NCI-H146 (cell line): ENCODE measurements around the gene METTL16.
A peak's percentile ranks its signal among the peaks of the same experiment; 100 is the strongest.

Experiments
- DNase-seq: peaks from one replicate; lab custom pipeline; 2025; lab: John Stamatoyannopoulos, UW

Gene METTL16

DNA sequence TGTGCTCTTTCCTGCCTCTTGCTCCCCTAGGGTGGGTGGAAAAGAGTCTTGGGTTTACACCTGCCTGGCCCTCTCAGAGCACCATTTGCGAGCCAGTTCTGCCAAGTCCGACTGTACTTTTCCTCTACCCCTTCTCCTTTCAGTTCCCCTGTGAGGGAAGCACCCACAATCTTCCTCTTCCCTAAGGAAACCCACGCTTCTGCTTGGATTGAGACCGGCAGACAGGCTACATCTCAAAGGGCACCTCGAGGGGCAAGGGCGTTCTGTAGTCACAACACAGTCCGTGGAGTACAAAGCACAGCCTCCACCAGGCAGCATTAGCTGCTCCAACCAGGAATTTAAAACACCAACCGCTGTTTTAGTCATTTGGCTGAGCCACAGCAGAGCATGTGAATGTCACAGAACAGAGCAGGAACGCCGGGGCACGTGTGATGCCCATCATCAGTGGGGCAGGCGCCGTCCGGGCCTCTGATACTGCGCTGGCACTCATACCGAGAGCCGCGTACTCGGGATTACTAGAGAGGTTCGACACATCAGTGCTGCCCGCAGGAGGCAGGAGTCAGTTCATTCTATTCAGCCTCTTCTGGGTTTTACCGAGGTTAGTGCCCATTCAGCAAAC lies 97.1 kb downstream of the METTL16 start:
- DNase-seq: no peak

DNA sequence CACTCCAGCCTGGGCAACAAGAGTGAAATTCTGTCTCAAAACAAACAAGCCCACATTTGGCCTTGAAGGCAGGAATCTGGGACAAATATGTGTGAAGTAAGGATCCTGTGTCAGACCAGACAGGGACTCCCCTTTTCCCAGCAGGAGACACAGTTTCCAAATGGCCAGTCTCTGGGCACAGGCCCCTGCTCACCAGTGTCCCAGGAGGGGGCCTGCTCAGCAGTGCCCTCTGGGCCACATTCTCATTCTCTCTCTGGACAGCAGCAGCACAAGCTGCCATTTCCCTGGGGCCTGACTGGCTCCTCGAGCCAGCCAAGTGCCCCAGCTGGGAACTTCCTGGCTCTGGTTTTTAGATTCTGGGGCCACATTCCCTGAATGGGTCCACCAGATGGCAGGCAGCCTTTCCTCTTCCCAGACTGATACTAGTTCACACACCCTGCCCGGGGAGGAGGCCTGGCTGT lies 99.1 kb downstream of the METTL16 start:
- DNase-seq: no peak

DNA sequence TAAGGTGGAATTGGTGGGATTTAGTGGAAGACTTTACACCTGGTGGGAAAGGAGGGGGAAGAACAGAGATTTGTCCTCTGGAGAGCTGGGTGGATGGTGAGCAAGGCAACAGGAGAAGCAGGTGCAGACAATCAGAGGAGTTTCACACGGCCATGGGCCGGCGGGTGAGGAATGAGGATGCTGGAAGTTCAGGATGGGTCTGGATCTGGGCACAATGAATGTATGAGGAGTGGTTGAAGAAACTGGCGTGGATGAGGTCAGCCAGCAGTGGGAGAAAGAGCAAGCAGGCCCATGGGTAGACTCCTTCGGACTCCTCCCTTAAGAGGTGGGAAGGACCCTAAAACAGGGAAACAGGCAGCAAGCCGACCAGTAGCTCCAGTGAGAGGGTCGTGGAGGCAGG lies 100.7 kb downstream of the METTL16 start:
- DNase-seq: no peak

DNA sequence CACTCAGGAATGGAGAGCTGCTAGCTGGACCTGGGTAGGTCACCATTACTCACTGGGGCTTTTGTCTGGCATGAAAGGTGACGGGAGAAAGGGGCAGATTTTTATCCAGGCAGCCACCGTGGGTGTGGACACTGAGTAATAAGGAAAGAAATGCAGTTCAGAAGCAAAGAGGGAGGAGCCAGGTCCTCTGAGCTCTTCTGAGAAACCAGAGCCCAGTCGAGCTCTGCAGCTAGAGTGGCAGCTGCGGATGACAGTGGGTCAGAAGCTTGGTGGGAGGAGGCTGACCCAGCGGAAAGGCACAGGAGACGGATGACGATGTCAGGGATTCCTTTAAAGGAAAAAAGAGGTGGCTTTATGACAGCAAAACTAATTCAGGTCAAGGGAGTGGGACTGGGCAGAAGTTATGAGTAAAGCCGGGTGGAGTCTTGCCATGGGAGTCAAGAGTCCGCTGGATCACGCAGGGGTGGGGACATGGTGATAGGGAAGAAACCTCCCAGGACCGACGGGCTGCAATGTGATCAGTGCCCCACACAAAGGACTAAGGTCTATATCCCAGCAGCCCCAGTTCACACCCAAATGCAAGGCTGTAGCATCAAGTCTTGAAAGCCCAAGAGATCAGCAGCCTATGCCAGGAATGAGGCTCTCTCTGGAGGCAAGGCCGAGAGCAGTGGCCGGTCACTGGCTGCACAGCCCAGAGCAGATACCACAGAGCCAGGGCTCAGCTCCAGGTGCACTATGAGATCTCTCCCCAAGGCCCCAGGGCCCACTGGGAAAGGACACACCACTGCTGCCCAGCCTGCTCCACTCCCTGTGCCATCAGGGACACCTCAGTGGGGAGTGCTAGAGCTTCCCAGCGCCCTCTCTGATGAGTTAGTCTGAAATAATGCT lies 104.5 kb downstream of the METTL16 start:
- no peak for DNase-seq

DNA sequence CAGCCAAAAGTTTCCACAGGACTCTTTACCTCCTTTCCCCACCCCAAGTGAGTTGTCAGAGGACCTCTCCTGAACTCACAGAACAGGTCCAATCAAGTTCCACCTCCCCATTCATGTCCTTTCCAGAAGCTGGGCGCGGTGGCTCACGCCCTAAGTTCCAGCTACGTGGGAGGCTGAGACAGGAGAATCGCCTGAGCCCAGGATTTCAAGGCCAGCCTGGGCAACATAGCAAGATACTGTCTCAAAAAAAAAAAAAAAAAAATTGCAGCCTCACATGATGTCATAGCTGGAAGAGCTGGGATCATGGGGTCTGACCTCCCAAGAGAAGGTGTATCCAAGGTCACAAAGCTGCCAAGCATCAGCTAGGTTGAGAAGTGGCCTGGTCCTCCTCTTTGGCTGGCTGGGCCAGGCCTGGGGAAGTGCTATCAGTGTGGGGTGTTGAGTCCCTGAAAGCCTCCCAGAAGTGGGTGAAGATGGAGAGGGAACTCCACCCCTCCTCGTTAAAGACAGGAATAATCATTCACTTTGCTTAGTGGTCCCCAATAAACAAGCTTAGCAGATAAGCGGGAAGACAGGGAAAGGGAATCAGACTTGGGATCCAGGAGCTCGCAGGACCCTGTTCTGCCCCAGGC lies 105.3 kb downstream of the METTL16 start:
- no peak for DNase-seq

DNA sequence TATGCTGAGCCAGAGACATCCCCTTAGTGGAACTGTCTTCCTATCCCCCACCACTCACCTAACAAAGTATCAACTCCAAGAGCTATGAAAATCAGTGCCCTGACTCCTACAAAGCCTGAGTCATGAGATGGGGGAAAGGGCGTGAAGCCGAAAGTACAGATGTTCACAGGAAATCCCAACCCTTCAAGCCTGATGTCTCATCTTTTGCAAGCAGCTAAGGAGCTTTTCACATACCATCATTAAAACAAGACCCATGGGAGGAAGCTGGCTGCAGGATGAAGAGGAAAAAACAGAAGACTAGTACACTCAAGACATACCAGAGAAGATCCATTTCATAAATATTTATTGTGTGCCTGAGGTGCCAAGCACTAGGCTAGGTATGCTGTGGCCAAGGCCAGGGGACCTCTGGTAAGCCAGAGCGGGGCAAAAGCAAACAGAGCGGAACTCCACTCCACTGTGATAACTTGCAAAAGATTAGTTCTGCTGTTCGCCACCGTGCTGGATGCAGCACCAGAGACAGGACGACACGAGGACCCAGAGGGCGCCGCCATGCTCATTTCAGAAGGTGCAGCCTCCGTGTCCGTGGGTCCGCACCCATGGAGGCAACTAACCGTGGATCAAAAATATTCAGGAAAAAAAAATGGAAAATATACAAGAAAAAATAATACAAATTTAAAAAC lies 106.3 kb downstream of the METTL16 start:
- DNase-seq: no peak

GRCh38 chr17:2403044-2403443 lies 108.6 kb downstream of the METTL16 start:
- DNase-seq: no peak

DNA sequence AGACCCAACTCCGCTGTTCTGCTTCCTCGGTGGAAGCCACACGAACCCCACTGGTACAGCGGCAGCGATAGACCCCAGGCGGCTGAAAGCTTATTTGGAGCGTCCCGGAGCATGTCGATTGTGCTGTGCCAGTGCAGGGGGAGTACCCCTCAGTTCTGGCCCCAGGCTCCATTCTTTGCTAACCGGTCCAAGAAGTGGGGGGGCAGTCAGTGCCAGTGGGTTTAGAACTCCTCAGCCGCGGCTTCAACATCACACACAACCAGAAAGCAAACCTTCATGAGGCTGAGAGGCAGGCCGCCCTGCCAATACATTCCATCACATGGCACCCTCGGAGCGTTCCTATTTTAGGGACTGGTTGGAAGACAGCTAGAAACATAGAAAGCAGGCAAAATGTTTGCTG lies 109.1 kb downstream of the METTL16 start:
- DNase-seq: no peak

GRCh38 chr17:2401426-2402221 lies 110.1 kb downstream of the METTL16 start:
- DNase-seq: peak; percentile 99

DNA sequence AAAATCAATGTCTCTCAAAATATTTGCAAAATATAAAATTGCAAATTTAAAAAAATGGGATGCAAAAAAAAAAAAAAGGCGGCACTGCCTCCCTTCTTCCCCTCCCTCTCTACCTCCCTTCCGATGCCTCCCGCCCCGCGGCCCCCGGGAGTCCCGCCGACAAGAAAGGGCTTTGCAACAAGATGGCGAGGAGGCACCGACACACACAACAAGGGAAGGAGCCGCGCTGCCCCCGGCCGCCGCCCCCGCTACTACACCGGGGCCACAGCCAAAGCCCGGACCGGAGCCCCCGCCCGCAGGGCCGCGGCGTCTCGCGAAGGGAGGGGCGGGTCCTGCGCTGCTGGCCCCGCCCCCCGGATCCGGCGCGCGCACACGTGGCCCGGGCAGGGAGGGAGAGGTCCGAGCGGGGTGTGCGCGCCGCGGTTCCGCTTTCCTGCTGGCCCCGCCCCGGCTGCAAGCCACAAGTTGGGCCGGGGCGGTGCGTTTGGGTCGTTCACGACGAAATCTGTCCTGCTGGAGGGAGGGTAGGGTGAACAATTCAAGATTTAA lies 110.7 kb downstream of the METTL16 start, which contains the start of gene MNT:
TSS of gene MNT (minus strand) at position 184 of the 549 bp plus-strand sequence. CDS start 348 bp downstream, outside the sequence.
- peak; percentile 93 for DNase-seq

- peak; percentile 66 for DNase-seq
Observed at GRCh38 chr17:2400474-2400866, 111.2 kb downstream of the METTL16 start.

DNA sequence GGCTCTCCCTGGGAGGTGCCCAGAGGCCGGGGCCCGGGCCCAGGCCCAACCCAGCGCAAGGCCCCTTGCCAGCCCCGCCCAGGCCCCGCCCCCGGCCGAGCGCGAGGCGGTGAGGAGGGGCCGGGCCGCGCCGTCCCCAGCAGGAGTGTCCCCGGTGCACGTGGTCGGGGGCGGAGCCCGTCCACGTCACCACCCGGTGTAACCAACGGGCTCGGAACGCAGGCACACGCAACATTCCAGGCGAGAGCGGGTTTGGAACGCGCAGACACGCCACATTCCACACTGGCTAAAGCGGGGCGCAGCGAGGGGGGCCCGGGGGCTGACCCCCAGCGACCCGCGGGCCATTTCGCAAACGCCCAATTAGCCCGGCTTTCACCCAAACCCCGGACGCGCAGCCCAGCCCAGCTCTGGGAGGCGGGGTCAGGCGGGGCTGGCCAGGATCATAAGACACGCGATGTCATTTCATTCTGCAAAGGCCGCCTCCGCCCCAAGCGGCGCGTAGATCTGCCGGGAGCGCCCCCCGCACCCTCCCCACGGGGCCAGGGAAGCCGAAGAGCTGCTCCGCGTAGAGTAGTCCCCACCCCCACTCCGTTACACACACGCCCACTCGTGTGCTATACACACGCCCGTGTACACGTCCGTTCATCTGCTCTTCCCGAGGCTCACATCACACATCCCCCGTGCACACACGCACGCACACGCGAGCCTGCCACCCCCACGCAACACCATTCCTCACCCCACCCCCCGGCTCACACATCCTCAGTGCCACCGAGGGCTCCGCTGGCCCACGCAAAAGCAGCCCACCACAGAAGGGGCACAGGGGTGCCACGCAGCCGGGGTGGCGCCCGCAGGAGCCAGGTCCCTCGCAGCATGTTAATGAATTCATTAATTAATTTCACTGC lies 111.9 kb downstream of the METTL16 start:
- DNase-seq: peak; percentile 96

DNA sequence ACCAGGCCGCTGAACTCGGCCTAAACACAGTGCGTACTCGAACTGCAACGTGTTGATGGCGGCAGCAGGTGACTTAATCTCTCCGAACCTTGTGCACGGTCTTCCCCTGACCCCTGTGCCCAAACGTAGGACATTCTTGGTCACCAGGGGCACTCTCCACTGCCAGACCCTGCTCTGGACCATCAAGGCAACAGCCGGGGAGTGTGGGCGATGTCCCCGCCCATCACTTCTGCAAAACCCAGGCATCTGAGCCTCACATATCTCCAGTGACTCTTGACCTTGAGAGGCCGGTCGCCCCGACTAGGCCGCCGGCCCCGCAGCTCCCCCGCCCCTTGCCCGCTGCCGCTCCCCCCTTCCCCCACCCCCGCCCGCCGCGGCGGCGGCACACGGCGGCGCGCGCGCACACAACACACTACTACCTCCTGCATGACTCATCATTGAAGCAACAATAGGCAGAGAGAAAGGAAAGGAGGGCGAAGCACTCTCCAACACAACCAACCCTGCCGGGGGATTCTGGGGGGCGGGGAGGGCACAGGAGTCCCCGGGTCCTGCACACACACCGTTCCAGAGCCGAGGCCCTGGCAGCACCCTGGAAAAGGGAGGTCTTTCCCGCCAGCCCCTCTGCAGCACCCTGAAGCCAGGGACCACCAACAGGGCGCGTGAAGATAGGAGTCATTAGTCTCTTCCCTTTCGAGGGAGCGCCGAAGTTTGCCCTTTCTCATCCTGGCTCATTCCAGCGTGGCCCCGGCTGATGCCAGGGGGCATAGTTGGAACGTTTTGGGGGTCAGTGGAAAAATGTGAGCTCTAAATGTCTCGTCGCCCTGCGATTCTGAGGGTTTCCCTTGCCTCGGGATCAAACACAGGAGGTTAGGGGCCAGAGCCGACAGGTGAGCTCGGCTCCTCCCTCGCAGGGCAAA lies 112.8 kb downstream of the METTL16 start:
- DNase-seq: peak; percentile 77

DNA sequence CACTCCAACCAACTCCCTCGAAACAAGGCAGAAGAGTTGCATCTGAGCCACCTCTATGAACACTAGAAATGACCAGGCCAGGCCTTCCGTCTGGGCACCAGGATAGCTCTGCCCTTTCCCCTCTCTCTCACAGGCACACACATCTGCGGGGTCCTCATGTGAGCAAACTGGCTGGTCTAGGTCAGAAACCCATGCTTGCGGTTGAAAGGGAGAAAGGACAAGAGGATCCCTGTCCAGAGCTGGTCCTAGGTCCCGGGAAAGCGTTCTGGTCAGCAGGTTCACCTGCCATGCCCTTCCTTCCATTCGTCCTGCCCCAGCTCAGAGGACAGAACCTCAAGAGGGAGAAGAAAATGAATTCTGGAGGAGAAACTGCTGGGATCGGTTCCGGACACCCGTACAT lies 113.5 kb downstream of the METTL16 start:
- no peak for DNase-seq

- no peak for DNase-seq
Observed at GRCh38 chr17:2397247-2398171, 114.2 kb downstream of the METTL16 start.

DNA sequence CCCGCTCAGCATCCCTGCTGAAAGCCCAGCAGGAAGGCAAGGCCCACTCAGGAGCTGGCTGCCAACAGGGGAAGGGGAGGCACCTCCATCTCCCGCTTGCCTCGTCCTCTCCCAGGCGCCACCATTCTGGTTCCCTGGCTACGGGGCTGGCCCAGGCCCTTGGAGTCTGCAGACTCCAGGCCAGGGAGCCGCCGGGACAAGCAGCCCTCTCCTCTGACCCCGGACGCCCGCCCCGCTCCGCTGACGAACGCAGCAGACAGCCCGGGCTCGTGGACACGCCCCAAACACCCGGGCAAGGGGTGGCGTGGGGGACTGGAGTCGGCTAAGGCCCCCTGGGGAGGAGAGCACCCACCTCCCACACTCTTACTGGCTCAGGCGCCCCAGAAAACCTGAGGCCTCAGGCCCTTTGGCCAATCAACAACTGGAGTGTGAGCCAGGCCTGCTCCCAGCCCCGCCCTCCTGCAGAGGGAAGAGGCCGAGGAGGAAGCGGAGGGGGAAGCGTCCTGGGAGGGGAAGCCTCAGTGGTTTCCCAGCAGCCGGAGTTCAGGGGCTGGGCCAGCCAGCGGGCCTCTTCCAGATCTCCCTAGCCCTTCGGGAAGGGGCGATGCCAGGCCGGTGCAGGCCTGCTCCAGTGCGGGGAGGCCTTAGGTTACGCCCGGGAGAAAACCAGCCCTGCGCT lies 115.0 kb downstream of the METTL16 start:
- DNase-seq: no peak

DNA sequence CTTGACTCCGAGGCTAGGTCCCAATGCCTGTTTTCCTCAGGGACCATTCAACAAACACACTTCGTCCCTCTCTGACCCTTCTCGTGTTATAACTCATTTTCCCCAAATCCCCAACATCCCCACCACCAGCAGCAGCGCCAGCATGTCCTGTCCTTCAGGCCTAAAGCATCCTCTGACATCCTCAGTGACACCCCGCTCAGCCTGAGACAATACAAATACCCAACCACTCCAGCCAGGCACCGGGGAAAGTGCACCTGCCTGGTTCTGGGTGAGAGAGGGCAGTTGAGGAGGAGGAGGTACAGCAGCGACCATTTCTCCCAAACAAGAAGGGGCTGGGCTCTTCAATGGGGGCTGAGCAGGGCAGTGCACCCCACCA lies 115.5 kb downstream of the METTL16 start:
- DNase-seq: no peak
